SK-N-MC (cell line): ENCODE measurements around the gene PAQR6.

Source experiments
- EZH2 ChIP-seq: fragments of 200-600 bp; sonication (generic); IDR thresholded peaks from one replicate; pipeline ENCODE4 v1.6.1; 2017; ENCODE audit warnings: antibody characterized with exemption
- POLR2AphosphoS5 ChIP-seq: IDR thresholded peaks from 2 replicates; pipeline ENCODE4 v1.6.1; 2012; ENCODE audit warnings: mild to moderate bottlenecking, low read depth, low read length, borderline replicate concordance

DNA sequence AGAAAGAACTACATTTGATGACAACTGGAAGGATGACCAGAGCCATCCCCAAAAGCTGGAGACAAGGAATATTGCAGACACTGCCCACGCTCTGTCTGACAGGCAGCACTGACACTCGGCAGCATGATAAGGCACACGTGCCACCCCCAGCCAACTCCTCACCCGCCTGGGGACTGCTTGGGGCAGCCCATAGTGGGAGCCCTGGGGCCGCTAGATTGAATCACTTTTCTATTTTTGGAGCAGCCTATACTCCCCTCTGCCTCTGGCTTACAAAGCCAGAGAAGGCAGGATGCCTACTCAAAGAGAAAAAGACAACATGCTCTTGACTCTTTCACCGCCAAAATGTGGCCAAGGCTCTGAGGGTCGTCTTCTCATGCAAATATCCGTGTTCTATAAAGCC, 33.4 kb upstream of the PAQR6 start:
- no peak for TF ChIP-seq POLR2AphosphoS5
- no peak for TF ChIP-seq EZH2
